ENCODE data around the gene FBXO42.

DNA sequence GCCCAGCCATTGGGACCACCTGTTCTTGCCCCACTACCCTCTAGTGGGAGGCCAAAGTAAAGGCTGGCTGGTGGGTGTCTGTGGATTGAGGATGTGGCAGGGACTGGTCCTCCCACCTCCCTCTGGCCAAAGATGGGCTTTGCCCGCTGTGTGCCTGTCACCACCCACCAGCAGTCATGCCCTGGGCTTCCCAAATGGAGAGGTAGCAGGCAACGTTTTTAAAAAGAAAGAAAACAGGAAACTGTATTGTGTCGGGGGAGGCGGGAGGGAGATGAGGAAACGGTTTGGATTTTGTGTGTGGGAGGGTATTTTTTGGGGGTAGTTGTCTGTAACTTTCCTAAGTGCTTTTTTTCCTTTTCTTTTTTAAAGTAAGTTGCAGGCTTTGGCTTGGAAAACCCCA is 44.8 kb upstream of the FBXO42 start:
- TF ChIP-seq, protein P1, sequence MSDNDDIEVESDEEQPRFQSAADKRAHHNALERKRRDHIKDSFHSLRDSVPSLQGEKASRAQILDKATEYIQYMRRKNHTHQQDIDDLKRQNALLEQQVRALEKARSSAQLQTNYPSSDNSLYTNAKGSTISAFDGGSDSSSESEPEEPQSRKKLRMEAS (IDR thresholded peaks at IDR 0.05) = no peak
- TF ChIP-seq CREB1 (IDR thresholded peaks at IDR 0.05; ENCODE audit: low read depth) (no peak), EP300 (IDR thresholded peaks at IDR 0.05; ENCODE audit: borderline replicate concordance) (no peak), TEAD4 (IDR thresholded peaks at IDR 0.05) (no peak)
- TF ChIP-seq, protein P2, sequence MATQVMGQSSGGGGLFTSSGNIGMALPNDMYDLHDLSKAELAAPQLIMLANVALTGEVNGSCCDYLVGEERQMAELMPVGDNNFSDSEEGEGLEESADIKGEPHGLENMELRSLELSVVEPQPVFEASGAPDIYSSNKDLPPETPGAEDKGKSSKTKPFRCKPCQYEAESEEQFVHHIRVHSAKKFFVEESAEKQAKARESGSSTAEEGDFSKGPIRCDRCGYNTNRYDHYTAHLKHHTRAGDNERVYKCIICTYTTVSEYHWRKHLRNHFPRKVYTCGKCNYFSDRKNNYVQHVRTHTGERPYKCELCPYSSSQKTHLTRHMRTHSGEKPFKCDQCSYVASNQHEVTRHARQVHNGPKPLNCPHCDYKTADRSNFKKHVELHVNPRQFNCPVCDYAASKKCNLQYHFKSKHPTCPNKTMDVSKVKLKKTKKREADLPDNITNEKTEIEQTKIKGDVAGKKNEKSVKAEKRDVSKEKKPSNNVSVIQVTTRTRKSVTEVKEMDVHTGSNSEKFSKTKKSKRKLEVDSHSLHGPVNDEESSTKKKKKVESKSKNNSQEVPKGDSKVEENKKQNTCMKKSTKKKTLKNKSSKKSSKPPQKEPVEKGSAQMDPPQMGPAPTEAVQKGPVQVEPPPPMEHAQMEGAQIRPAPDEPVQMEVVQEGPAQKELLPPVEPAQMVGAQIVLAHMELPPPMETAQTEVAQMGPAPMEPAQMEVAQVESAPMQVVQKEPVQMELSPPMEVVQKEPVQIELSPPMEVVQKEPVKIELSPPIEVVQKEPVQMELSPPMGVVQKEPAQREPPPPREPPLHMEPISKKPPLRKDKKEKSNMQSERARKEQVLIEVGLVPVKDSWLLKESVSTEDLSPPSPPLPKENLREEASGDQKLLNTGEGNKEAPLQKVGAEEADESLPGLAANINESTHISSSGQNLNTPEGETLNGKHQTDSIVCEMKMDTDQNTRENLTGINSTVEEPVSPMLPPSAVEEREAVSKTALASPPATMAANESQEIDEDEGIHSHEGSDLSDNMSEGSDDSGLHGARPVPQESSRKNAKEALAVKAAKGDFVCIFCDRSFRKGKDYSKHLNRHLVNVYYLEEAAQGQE (IDR thresholded peaks at IDR 0.05; ENCODE audit: low read depth) = no peak

Data from Ishikawa (cell line).